Measurements from ENCODE around the gene SLC35G2.
"Not testable (repeated sequence)": the region's sequence is repeated elsewhere in the genome, so short reads cannot be mapped to it uniquely, and the experiment has no call there.

GRCh38 chr3:136879510-136879909 is 60.6 kb downstream of the SLC35G2 start:
- not testable (repeated sequence) for TF ChIP-seq CTCF (optimal IDR thresholded peaks at IDR 0.05 in 1 of 3, IDR thresholded peaks at IDR 0.05 in 1 of 3, conservative IDR thresholded peaks at IDR 0.05 in 1 of 3; ENCODE audit: extremely low read depth in 1 of 3, insufficient read depth in 2 of 3, low read length in 3 of 3); EZH2 (IDR thresholded peaks at IDR 0.05; ENCODE audit: low read length)
